Liver (tissue), 9 donors: ENCODE measurements around the gene PLA2G4F. TPM values are rescaled to one million over a fixed set of nuclear protein-coding genes. Genes with fewer than 3 reads are reported as not detected.

Source experiments
- DNase-seq: peaks from one replicate; pipeline ENCODE4 v3.0.0-alpha.2; 2017; ENCODE audit warnings: low spot score
- H3K27ac ChIP-seq, 2 donors: one replicate each; pipeline ENCODE4 v1.7.0; 2013; ENCODE audit warnings: inconsistent platforms in 2 of 2, low read length in 2 of 2, control low read depth in 1 of 2, low read depth in 1 of 2, mild to moderate bottlenecking in 1 of 2
- H3K27me3 ChIP-seq, 4 donors: one replicate each; pipeline versions ENCODE4 v1.6.1 to v1.7.0; 2013; ENCODE audit warnings: low read length in 3 of 4, inconsistent platforms in 1 of 4, mild to moderate bottlenecking in 1 of 4, moderate library complexity in 1 of 4; ENCODE audit not compliant: control insufficient read depth in 4 of 4, insufficient read depth in 4 of 4
- H3K36me3 ChIP-seq, 4 donors: one replicate each; pipeline versions ENCODE4 v1.6.1 to v1.7.0; 2013; ENCODE audit warnings: low read length in 3 of 4, mild to moderate bottlenecking in 3 of 4, low read depth in 1 of 4, moderate library complexity in 1 of 4; ENCODE audit not compliant: control insufficient read depth in 4 of 4, insufficient read depth in 3 of 4
- H3K4me1 ChIP-seq, 4 donors: one replicate each; pipeline versions ENCODE4 v1.6.1 to v1.7.0; 2013; ENCODE audit warnings: low read length in 3 of 4, mild to moderate bottlenecking in 3 of 4, moderate library complexity in 1 of 4; ENCODE audit not compliant: control insufficient read depth in 4 of 4, insufficient read depth in 4 of 4
- H3K4me3 ChIP-seq, 3 donors: one replicate each; pipeline versions ENCODE4 v1.6.1 to v1.7.0; 2013; ENCODE audit warnings: low read length in 3 of 3, control low read depth in 1 of 3, low read depth in 1 of 3, mild to moderate bottlenecking in 1 of 3
- H3K9ac ChIP-seq, 2 donors: one replicate each; pipeline ENCODE4 v1.7.0; 2013; ENCODE audit warnings: low read length in 2 of 2, mild to moderate bottlenecking in 2 of 2, moderate library complexity in 2 of 2, control low read depth in 1 of 2, low read depth in 1 of 2
- H3K9me3 ChIP-seq, 4 donors: one replicate each; pipeline versions ENCODE4 v1.6.1 to v1.7.0; 2013; ENCODE audit warnings: low read length in 3 of 4; ENCODE audit not compliant: control insufficient read depth in 4 of 4
- EGR1 ChIP-seq, 2 donors: IDR thresholded peaks; 2 replicates each; pipeline ENCODE4 v1.6.1; 2016 to 2018; ENCODE audit warnings: antibody characterized with exemption in 2 of 2, low read depth in 2 of 2
- FOXA1 ChIP-seq: IDR thresholded peaks from 2 replicates; pipeline ENCODE4 v1.6.1; 2016; ENCODE audit warnings: antibody characterized with exemption
- FOXA2 ChIP-seq: IDR thresholded peaks from 2 replicates; pipeline ENCODE4 v1.6.1; 2016; ENCODE audit warnings: antibody characterized with exemption
- GABPA ChIP-seq, 2 donors: IDR thresholded peaks in 1 of 2; conservative IDR thresholded peaks in 1 of 2; 2 replicates each; pipeline ENCODE4 v1.6.1; 2016; ENCODE audit warnings: antibody characterized with exemption in 2 of 2, mild to moderate bottlenecking in 1 of 2, moderate library complexity in 1 of 2
- JUND ChIP-seq, 2 donors: IDR thresholded peaks; 2 replicates each; pipeline ENCODE4 v1.6.1; 2016; ENCODE audit warnings: antibody characterized with exemption in 2 of 2
- MAX ChIP-seq: IDR thresholded peaks from 2 replicates; pipeline ENCODE4 v1.6.1; 2016; ENCODE audit warnings: antibody characterized with exemption
- RAD21 ChIP-seq, 2 donors: IDR thresholded peaks; 2 replicates each; pipeline ENCODE4 v1.6.1; 2016; ENCODE audit warnings: antibody characterized with exemption in 2 of 2, mild to moderate bottlenecking in 2 of 2
- REST ChIP-seq: IDR thresholded peaks from 2 replicates; pipeline ENCODE4 v1.6.1; 2016; ENCODE audit warnings: antibody characterized with exemption, mild to moderate bottlenecking
- RXRA ChIP-seq, 2 donors: IDR thresholded peaks; 2 replicates each; pipeline ENCODE4 v1.6.1; 2017 to 2018; ENCODE audit warnings: antibody characterized with exemption in 2 of 2, mild to moderate bottlenecking in 1 of 2
- TAF1 ChIP-seq: conservative IDR thresholded peaks from 2 replicates; pipeline ENCODE4 v1.6.1; 2016; ENCODE audit warnings: antibody characterized with exemption, mild to moderate bottlenecking
- YY1 ChIP-seq: IDR thresholded peaks from 2 replicates; pipeline ENCODE4 v1.6.1; 2016; ENCODE audit warnings: antibody characterized with exemption, mild to moderate bottlenecking
- WGBS: extraction: QIAGEN DNeasy Blood & Tissue Kit; methylation state at CpG from one replicate; pipeline ENCODE4 v1.1.7; 2013; 5-methylcytosine and 5-hydroxymethylcytosine counted together
- polyA plus RNA-seq, 2 donors: library from polyadenylated mRNA; stranded (reverse) in 1 of 2; unstranded in 1 of 2; fragments of 200-250 nt in 1 of 2; fragments of >200 nt in 1 of 2; fragmentation: Nextera tagmentation in 1 of 2; extraction: Ambion mirVana in 1 of 2; gene quantifications; one replicate each; pipeline versions ENCODE4 v1.2.1 to v1.2.3, GENCODE V29; 2013 to 2015
- total RNA-seq, 2 donors: library from RNA; depleted of rRNA; stranded (reverse); fragments of >200 nt; gene quantifications; one replicate each; pipeline ENCODE4 v1.2.3, GENCODE V29; 2014
- TF ChIP-seq, protein P1 (sequence below): fragments of 150-350 bp; IDR thresholded peaks from 2 replicates; pipeline ENCODE4 v1.5.1; 2017; ENCODE audit warnings: improper control_type of control experiment, low read depth, low read length; ENCODE audit not compliant: missing input control
- TF ChIP-seq, protein P2 (sequence below): IDR thresholded peaks from 2 replicates; pipeline ENCODE4 v1.6.1; 2016; ENCODE audit warnings: antibody characterized with exemption
- donor health status: healthy.
- donor health status: healthy.
- donor health status: healthy.
- donor health status: healthy.
- donor health status: healthy.

The PLA2G4F gene
- total and polyA plus RNA-seq, 4 donors, result not detected

- Histone ChIP-seq H3K27ac (no peak overlapping the region), H3K9me3 (no peaks in the 10 kb centered on the region), H3K4me1 (no peaks in the 10 kb centered on the region), H3K9ac (no peak overlapping the region), H3K36me3 (no peaks in the 10 kb centered on the region), H3K4me3 (no peak overlapping the region), H3K27me3 (no peaks in the 10 kb centered on the region)
- 92% methylated on average over 1 of the region's 1 CpG for WGBS
- TF ChIP-seq GABPA (IDR thresholded peaks at IDR 0.05 in 1 of 2, conservative IDR thresholded peaks at IDR 0.05 in 1 of 2) (no peak), TAF1 (no peak), RXRA (IDR thresholded peaks at IDR 0.05) (no peak)
- DNase-seq, result no peak
Measured at GRCh38 chr15:42131006-42131405, 25.4 kb downstream of the PLA2G4F start.

- Histone ChIP-seq H3K27me3 (no peaks in the 10 kb centered on the region), H3K4me1 (no peaks in the 10 kb centered on the region), H3K9me3 (no peaks in the 10 kb centered on the region), H3K36me3 (no peaks in the 10 kb centered on the region), H3K4me3 (no peak overlapping the region), H3K27ac (no peak overlapping the region), H3K9ac (no peak overlapping the region)
- DNase-seq, result no peak
- WGBS, result 66% methylated on average over 8 of the region's 8 CpGs
- TF ChIP-seq FOXA1, result no peak
- no peak for TF ChIP-seq FOXA2
- no peak for TF ChIP-seq REST
- TF ChIP-seq JUND (IDR thresholded peaks at IDR 0.05), result no peak
- TF ChIP-seq, protein P1, sequence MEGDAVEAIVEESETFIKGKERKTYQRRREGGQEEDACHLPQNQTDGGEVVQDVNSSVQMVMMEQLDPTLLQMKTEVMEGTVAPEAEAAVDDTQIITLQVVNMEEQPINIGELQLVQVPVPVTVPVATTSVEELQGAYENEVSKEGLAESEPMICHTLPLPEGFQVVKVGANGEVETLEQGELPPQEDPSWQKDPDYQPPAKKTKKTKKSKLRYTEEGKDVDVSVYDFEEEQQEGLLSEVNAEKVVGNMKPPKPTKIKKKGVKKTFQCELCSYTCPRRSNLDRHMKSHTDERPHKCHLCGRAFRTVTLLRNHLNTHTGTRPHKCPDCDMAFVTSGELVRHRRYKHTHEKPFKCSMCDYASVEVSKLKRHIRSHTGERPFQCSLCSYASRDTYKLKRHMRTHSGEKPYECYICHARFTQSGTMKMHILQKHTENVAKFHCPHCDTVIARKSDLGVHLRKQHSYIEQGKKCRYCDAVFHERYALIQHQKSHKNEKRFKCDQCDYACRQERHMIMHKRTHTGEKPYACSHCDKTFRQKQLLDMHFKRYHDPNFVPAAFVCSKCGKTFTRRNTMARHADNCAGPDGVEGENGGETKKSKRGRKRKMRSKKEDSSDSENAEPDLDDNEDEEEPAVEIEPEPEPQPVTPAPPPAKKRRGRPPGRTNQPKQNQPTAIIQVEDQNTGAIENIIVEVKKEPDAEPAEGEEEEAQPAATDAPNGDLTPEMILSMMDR, result no peak
- TF ChIP-seq EGR1 (IDR thresholded peaks at IDR 0.05; ENCODE audit: low read depth in 2 of 2), result no peak
- no peak for TF ChIP-seq MAX
- TF ChIP-seq TAF1, result no peak
- TF ChIP-seq GABPA (IDR thresholded peaks at IDR 0.05 in 1 of 2, conservative IDR thresholded peaks at IDR 0.05 in 1 of 2), result no peak
- TF ChIP-seq, protein P2, sequence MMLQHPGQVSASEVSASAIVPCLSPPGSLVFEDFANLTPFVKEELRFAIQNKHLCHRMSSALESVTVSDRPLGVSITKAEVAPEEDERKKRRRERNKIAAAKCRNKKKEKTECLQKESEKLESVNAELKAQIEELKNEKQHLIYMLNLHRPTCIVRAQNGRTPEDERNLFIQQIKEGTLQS, result no peak
- TF ChIP-seq YY1, result no peak
- no peak for TF ChIP-seq RAD21 (IDR thresholded peaks at IDR 0.05)
Measured at GRCh38 chr15:42130246-42130986, 26.0 kb downstream of the PLA2G4F start.
